Measurements from ENCODE around the gene PDXDC1.
"Not testable (repeated sequence)": the region's sequence is repeated elsewhere in the genome, so short reads cannot be mapped to it uniquely, and the experiment has no call there.

GRCh38 chr16:14974331-14974655, 533 bp upstream of the PDXDC1 start:
- not testable (repeated sequence) for TF ChIP-seq EZH2 (IDR thresholded peaks at IDR 0.05; ENCODE audit: insufficient read depth, low read length); CTCF (IDR thresholded peaks at IDR 0.05; ENCODE audit: insufficient read depth, low read depth, low read length)

All from astrocyte (in vitro differentiated cells and primary cell).